SIG-M5 (cell line): ENCODE data around the gene ADARB1.

ENCODE experiments used
- DNase-seq: peaks from one replicate; lab custom pipeline; 2025; lab: John Stamatoyannopoulos, UW

Gene ADARB1

DNA sequence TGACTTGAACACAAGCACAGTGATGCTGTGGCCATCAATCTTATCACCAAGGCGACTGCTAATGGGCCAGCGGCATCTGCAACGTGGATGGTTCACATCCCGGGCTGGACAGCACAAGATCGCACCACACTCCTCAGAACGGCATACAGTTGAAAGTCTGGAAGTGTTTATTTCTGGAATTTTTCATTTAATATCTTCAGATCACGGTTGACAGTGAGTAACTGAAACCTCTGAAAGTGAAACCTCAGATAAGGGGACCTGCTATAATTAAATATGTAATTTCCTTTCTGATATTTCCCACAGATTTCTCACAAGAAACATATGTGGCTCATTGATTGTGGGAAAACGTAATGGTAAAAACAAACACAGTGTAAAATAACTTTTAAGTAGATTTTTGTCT, 129.6 kb downstream of the ADARB1 start:
- no peak for DNase-seq

DNA sequence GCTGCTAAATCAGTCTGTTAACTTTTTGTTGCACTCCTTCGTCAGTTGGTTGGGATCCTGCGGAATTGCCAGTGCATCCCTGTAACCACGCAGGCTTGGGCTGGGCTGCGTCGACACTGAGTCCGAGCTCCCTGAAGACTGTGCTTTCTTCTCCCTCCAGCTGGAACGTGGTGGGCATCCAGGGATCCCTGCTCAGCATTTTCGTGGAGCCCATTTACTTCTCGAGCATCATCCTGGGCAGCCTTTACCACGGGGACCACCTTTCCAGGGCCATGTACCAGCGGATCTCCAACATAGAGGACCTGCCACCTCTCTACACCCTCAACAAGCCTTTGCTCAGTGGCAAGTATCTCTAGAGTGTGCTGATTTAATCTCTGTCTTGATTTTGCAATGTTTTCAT, 130.0 kb downstream of the ADARB1 start:
- no peak for DNase-seq

DNA sequence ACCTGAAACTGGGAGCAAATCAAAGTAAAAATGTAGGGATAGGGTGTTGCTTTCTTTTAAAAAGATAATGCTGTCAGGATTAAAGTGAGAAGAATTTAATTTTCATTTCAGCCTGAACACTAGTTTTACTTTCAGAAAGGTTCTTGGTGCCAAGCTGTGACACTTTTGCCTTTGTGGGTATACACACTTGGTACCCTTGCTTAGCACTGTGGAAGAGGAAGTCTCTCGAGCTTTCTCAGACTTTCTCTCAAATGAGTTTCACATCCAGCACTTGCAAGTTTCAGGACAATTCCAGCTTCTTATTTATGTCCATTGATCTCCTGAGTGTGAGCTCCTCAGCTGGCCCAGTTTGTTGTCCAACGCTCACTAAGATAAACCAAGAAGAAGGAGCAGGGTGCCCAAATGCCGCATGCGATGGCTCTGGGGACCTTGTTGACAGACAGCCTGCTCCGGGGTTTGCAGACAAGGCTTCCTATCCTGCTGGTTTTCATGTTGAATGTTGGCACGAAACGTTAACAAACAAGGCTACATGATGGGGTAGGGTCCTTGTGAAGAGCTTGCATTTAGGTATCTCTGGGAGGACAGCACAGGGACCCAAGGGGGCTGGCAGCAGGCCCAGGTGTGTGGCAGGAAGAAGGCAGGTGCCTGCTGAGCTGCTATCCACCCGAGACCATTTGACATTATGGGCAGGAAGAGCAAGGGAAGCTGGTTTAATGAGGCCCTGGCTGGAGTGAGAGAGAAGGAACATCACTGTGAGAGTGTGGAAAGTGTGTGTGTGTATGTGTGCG, 133.7 kb downstream of the ADARB1 start:
- no peak for DNase-seq

GRCh38 chr21:45208627-45208951, 134.2 kb downstream of the ADARB1 start:
- no peak for DNase-seq

DNA sequence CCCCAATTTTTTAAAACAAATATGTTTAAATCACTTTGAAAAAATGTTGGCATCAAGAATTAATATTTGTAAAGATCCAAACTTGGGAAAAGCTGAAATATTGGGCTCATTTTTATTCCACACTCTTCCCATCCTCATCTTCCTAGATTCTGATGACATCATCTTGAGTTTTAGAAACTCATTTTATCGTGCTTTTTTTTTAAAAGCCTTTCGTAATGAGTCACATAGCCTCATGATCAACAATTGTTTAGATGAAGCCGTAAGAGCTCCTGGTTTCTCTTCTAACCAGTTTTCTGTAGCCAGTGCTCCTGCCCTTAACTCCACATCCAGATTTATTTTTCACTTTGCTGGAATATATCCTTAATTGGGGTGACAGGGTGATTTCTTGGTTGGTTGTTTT, 134.7 kb downstream of the ADARB1 start:
- no peak for DNase-seq

- peak; percentile 51 for DNase-seq
These were observed 135.4 kb downstream of the ADARB1 start for GRCh38 chr21:45209685-45210284.

DNA sequence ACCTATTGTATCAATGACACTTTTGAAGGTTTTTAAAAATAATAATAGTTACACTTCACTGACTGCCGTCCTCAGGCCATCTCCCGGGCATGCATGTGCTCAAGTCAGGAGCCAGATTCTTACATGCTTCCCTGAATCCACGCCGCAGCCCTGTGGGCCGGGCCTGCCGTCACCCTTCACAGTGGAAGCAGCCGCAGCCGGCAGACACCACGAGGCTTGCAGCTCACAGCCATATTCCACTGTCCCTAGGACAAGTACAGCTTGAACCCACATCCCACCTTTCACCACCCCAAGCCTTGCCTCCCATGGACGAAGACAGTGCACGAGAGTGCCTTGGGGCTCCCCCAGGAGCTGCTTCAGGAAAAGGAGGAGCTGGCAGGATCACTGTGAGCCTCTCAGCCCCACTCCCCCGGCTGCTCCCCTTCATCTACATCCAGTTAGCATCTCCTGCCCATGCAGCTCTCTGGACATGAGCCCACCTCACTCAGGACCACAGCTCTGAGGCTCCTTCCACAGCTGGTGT, 136.1 kb downstream of the ADARB1 start:
- no peak for DNase-seq

DNA sequence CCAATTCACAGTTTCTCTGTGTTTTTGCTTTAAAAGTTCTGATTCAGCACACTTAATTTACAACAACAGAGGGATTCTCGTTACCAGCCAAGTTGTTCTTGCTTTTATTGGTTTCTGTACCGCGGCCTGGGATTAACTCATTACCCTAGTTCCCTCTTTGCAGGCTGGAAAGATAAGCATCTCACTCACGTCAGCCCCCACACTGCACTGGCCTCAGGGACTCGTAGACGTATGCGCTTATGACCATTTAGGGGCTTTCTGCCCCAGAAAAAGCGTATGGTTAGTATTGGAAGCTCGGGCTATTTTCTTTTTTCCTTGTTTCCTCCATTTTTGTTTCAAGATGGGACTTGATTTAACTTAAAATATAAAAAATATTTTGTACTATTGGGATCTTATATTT, 137.3 kb downstream of the ADARB1 start:
- DNase-seq: no peak

- no peak for DNase-seq
These were observed 139.0 kb downstream of the ADARB1 start for GRCh38 chr21:45213392-45213791.

- DNase-seq: no peak
These were observed 140.8 kb downstream of the ADARB1 start for GRCh38 chr21:45215213-45215612.

DNA sequence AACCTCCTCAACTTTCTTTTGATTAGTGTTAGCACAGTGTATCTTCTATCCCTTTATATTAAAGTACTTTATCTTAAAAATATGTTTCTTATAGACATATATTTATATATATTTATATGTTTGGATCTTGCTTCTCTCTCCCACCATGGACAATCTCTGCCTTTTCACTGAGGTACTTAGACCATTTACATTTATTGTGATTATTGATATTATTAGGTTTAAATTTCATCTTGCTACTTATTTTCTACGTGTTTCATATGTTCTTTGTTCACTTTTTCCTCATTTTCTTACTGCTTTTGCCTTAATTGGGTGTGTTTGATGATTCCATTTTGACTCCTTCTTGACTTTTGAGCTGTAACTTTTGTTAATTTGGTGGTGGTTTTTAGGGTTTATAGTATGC, 142.6 kb downstream of the ADARB1 start:
- no peak for DNase-seq

GRCh38 chr21:45219517-45219916, 145.1 kb downstream of the ADARB1 start:
- no peak for DNase-seq

GRCh38 chr21:45220071-45220481, 145.7 kb downstream of the ADARB1 start:
- no peak for DNase-seq

DNA sequence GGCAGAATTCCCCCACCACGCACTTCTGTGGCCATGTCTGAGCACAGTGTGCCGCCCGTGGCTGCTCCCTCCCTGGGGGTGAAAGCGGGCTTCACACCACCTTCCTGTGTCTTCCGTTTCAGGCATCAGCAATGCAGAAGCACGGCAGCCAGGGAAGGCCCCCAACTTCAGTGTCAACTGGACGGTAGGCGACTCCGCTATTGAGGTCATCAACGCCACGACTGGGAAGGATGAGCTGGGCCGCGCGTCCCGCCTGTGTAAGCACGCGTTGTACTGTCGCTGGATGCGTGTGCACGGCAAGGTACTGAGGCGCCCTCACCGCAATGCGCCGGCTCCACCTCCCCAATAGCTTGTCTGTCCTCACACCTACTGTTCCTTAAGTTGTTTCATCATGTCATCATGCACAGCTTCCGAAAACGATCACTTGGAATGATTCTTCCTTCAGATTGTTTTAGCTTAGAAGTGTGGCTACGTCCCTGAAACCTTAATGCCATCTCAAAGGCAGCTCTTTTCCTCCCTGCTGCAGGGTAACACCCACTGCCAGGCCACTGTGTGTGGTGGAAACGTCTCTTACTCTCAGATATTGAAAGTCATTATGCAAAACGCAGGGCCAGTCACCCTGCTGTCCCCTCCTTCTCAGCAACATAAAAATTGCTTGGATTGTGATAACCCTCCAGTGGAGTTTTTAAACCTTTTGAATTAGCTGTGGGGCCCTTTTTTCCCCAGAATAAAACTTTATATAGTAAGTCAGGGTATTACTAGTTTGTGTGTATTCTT, 146.5 kb downstream of the ADARB1 start:
- DNase-seq: no peak

- no peak for DNase-seq
These were observed 147.6 kb downstream of the ADARB1 start for GRCh38 chr21:45222001-45222400.

DNA sequence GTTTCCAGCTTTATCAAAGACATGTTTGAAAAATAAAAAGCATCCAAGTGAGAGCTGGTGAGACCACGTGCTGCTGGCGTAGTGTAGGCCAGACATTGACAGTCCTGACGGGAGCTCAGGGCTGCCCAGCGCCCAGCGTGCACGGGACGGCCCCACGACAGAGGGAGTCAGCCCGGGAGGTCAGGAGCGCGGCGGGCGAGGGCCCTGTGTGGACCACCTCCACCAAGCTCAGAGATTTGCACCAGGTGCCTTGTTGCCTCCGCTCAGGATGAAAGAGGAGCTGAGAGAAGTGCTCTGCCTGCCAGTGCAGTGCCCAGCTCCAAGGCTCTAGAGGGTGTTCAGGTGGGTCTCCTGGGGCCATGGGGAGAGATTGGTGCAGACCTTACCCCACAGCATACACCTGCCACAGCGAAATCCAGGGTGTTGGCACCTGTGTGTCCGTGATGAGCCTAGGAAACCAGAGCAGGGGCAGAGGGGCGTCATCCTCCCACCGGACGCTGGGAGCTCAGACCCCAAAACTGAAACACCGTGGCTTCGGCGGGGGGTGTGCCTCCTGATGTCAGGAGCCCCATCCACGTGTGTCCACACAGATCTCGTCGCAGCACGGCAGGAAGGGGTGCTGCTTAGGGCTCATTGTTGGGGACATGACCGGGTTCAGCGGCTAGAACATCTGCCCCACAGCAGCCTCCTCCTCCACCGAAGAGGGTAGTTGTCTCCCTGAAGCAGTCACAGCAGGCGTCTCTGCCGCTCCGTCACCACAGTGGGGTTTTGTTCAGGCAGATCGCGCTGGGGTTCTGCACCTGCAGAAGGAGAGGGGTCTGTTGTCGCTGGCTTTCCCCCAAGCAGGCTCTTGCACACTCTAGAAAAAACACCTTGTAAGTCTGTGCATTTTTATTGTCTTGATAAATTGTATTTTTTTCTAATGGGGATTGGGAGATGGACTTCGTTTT, 149.1 kb downstream of the ADARB1 start:
- DNase-seq: no peak

- DNase-seq: no peak
These were observed 150.0 kb downstream of the ADARB1 start for GRCh38 chr21:45224189-45224938.

DNA sequence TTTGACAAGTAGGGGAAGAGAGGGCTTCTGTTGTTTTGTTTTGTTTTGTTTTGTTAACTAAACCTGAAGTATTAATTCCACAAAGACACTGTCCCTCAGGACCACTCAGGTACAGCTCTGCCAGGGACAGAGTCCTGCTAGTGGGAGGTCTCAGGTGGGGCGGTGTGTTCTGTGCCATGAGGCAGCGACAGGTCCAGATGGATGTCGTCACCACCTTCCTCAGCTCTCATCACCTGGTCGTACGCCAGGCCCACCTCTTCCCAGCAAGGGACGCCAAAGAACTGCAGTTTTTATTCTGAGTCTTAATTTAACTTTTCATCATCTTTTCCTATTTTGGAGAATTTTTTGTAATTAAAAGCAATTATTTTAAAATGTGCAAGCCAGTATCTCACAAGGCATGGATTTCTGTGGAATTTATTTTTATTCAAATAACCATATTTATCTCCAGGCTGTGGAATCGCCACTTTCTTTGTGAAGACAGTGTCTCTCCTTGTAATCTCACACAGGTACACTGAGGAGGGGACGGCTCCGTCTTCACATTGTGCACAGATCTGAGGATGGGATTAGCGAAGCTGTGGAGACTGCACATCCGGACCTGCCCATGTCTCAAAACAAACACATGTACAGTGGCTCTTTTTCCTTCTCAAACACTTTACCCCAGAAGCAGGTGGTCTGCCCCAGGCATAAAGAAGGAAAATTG, 150.8 kb downstream of the ADARB1 start:
- DNase-seq: no peak

- DNase-seq: no peak
These were observed 151.5 kb downstream of the ADARB1 start for GRCh38 chr21:45225741-45226327.
